HCT116 (cell line): ENCODE data around the gene DGKG. TPM values are rescaled to one million over a fixed set of nuclear protein-coding genes. Genes with fewer than 3 reads are reported as not detected.

Experiments
- ATAC-seq: fragments of 200-7000 bp; cut with Tn5 transposase; 2 replicates; pipeline ENCODE4 v1.9.1; 2020; ENCODE audit warnings: mild to moderate bottlenecking, moderate library complexity
- BruUV-seq: library from RNA; stranded (reverse); fragments of 400-500 nt; replicated peaks from 2 replicates; lab custom pipeline; 2021; lab: Mats Ljungman, UMichigan
- CTCF ChIA-PET: fragments of 300-600 bp; sonication (Branson Sonifier 250); formaldehyde crosslinking; loops from one replicate; lab custom pipeline; 2021; ENCODE audit warnings: antibody characterized with exemption; lab: Charles Lee
- POLR2A ChIA-PET: fragments of 300-600, 350-600 bp; sonication (Branson Sonifier 250); formaldehyde crosslinking; loops from one replicate; lab custom pipeline; 2021; ENCODE audit warnings: antibody characterized with exemption; lab: Charles Lee
- RAD21 ChIA-PET, 2 experiments: fragments of 300-600 bp; sonication (Branson Sonifier 250); formaldehyde crosslinking; loops; one replicate each; lab custom pipeline; 2023; ENCODE audit warnings: low total read pairs in 2 of 2; ENCODE audit not compliant: uncharacterized antibody in 2 of 2, unreplicated experiment in 2 of 2, low non-redundant PET in 1 of 2; lab: Charles Lee
- DNase-seq: peaks from one replicate; pipeline ENCODE4 v3.0.0-alpha.2; 2010; ENCODE audit warnings: low read depth, low spot score
- H2AFZ ChIP-seq: fragments of 200-600 bp; shearing (Covaris generic), sonication (generic); 2 replicates; pipeline ENCODE4 v1.6.1; 2017; ENCODE audit warnings: low read depth, mixed run types, mixed read lengths, antibody characterized with exemption, low read length; ENCODE audit not compliant: poor library complexity, severe bottlenecking
- H3K27ac ChIP-seq: 2 replicates; pipeline ENCODE4 v1.5.1; 2012; ENCODE audit warnings: low read depth, low read length
- H3K27me3 ChIP-seq: fragments of 200-600 bp; sonication (generic); 2 replicates; pipeline ENCODE4 v1.6.1; 2016; ENCODE audit warnings: mixed run types, low read length, mixed read lengths; ENCODE audit not compliant: insufficient read depth
- H3K36me3 ChIP-seq, 2 experiments: fragments of 200-500 bp in 1 of 2; fragments of 200-600 bp in 1 of 2; sonication (Bioruptor generic) in 1 of 2; sonication (generic) in 1 of 2; 2 replicates each; pipeline versions ENCODE4 v1.5.1 to v1.6.1; 2014 to 2016; ENCODE audit warnings: low read length in 2 of 2, inconsistent platforms in 1 of 2, mixed read lengths in 1 of 2, mixed run types in 1 of 2; ENCODE audit not compliant: insufficient read depth in 2 of 2, control insufficient read depth in 1 of 2
- H3K4me1 ChIP-seq, 2 experiments: fragments of 200-600 bp in 1 of 2; sonication (generic) in 1 of 2; 2 replicates each; pipeline versions ENCODE4 v1.5.1 to v1.6.1; 2012 to 2017; ENCODE audit warnings: low read length in 2 of 2, inconsistent platforms in 1 of 2, mild to moderate bottlenecking in 1 of 2, mixed read lengths in 1 of 2, mixed run types in 1 of 2, moderate library complexity in 1 of 2; ENCODE audit not compliant: insufficient read depth in 2 of 2, control insufficient read depth in 1 of 2
- H3K4me2 ChIP-seq: fragments of 200-600 bp; sonication (generic); 2 replicates; pipeline ENCODE4 v1.6.1; 2017; ENCODE audit warnings: mixed run types, low read length, mixed read lengths
- H3K4me3 ChIP-seq, 2 experiments: fragments of 200-600 bp in 1 of 2; sonication (generic) in 1 of 2; replicated peaks in 1 of 2; 2 replicates each; pipeline ENCODE4 v1.5.1; 2011 to 2016; ENCODE audit warnings: low read length in 2 of 2, control low read depth in 1 of 2, low read depth in 1 of 2, mild to moderate bottlenecking in 1 of 2, mixed read lengths in 1 of 2, mixed run types in 1 of 2
- H3K79me2 ChIP-seq: fragments of 200-600 bp; sonication (generic); 2 replicates; pipeline ENCODE4 v1.6.1; 2017; ENCODE audit warnings: mild to moderate bottlenecking, mixed run types, low read length, moderate library complexity, mixed read lengths; ENCODE audit not compliant: insufficient read depth
- H3K9ac ChIP-seq: fragments of 200-600 bp; sonication (generic); 2 replicates; pipeline ENCODE4 v1.6.1; 2016; ENCODE audit warnings: low read length, mixed read lengths
- H3K9me2 ChIP-seq: fragments of 200-600 bp; sonication (generic), shearing (Covaris generic); 2 replicates; pipeline ENCODE4 v1.6.1; 2017; ENCODE audit warnings: mixed run types, mild to moderate bottlenecking, moderate library complexity; ENCODE audit not compliant: insufficient read depth
- H3K9me3 ChIP-seq, 2 experiments: fragments of 200-500 bp in 1 of 2; fragments of 200-600 bp in 1 of 2; sonication (Bioruptor generic) in 1 of 2; sonication (generic) in 1 of 2; 2 replicates each; pipeline ENCODE4 v1.6.1; 2014 to 2017; ENCODE audit warnings: low read length in 2 of 2, mixed read lengths in 2 of 2, inconsistent platforms in 1 of 2, low read depth in 1 of 2, mild to moderate bottlenecking in 1 of 2, mixed run types in 1 of 2, moderate library complexity in 1 of 2; ENCODE audit not compliant: control insufficient read depth in 1 of 2, insufficient read depth in 1 of 2
- H4K20me1 ChIP-seq: fragments of 200-600 bp; sonication (generic), shearing (Covaris generic); 2 replicates; pipeline ENCODE4 v1.6.1; 2017; ENCODE audit warnings: mixed run types, mild to moderate bottlenecking, moderate library complexity; ENCODE audit not compliant: insufficient read depth
- CBX3 ChIP-seq: IDR thresholded peaks from 2 replicates; pipeline ENCODE4 v1.6.1; 2012; ENCODE audit warnings: low read depth
- EZH2 ChIP-seq: fragments of 200-600 bp; sonication (generic); IDR thresholded peaks from 2 replicates; pipeline ENCODE4 v1.6.1; 2017; ENCODE audit warnings: antibody characterized with exemption, mixed run types
- JUND ChIP-seq: IDR thresholded peaks from 2 replicates; pipeline ENCODE4 v1.6.1; 2012
- ZFX ChIP-seq: fragments of 450-650 bp; IDR thresholded peaks from 2 replicates; pipeline ENCODE4 v1.6.1; 2017
- intact Hi-C: fragments of 100-400 bp; cut with micrococcal nuclease; formaldehyde crosslinking; loops from 2 replicates; pipeline ENCODE4 v1.10.0; 2022
- total RNA-seq: library from RNA; stranded (reverse); gene quantifications from one replicate; pipeline ENCODE4 v1.2.1, GENCODE V29; 2021; ENCODE audit not compliant: unreplicated experiment

The DGKG gene
- total RNA-seq, 1 experiment from 2014 or later: 4.8 TPM

DNA sequence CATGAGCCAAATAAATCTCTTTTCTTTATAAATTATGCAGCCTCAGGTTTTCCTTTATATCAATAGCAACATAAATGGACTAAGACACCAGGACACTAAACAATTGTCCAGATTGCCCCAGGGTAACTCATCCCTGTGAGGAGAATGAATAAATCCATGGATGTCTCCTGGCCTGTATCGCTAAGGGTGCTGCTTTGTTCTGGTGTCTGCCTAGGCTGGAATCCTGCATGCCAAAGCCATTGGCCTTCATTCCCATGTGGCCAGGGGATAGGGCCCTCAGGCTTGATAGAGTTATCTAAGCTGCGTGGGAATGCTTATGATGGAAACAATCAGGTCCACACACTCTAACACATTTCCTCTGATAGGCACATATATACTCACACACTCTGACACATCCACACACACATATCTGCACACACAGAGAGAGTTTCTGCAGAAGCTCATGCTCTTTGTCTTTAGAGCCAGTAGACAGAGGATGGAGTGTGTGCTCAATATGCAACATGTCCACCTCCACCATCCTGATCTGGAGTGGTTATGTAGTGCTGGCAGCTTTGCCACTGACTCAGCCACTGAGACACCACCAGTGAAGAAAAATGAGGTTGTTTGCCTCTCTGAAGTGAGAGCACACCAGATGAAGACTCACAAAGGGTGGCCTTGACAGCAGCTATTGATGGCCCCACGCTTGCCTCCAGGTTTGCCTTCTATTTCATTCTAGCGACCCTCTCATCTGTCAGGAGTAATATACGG lies 24.0 kb upstream of the DGKG start (continued):
- TF ChIP-seq CBX3 (no peak), ZFX (no peak)

DNA sequence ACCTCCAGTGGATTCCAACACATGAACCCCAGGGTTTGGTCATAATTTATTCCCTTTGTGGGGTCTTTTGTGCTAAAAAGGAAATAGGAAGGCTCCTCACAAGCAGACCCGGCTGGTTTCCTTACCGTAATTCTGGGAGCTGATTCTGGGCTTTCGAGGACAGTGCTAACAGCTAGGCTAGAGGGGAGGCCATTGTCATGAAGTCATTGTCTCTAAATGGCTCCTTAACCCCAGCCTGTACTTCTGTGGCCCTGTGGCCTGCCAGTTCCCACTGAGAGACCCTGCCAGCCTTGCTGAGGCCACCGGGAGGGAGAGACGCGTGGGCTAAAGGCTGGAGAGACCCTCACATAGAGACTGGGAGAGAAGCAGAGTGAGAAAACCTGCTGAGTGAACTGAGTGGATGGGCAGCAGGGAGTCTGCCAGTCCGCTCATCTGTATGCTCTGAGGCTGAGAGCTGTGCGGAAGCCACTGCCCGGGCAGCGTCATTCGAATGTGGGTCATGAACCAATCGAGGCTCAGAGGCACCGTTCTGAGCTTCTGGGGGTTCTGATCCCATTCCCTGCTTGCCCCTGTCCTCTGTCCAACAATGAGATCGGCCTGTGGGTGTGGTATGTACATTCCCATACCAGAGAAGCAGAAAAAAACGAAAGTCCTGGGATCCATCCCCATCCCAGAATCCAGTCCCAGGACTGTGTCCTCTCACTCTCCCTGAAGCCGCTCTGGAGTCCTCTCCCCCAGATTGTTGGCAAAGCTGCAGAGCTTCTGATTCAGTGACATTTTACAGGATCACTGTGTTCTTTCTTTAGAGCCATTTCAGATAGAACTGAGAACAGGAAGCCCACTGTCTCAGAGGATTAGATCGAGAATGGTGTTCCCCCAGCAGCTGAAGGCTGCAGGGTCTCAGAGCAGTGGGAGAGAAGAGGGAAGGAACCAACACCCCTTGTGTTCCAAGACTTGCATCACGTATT lies 21.3 kb upstream of the DGKG start:
- Histone ChIP-seq H3K9me3 (no peaks in the 10 kb centered on the region), H2AFZ (no peak overlapping the region), H3K27me3 (0 out of 2 replicates have a peak, but pooled peaks cover 3% of the 10 kb centered on the region), H3K36me3 (no peaks in the 10 kb centered on the region), H4K20me1 (no peaks in the 10 kb centered on the region), H3K79me2 (no peaks in the 10 kb centered on the region), H3K27ac (no peak overlapping the region), H3K4me1 (no peaks in the 10 kb centered on the region), H3K4me3 (no peak overlapping the region), H3K9me2 (no peaks in the 10 kb centered on the region), H3K4me2 (no peak overlapping the region), H3K9ac (no peak overlapping the region)
- no peak for ATAC-seq
- DNase-seq: no peak
- intact Hi-C loops: no loop called here
- BruUV-seq: no TSS peak
- ChIA-PET CTCF (no interaction called here), RAD21 (no interaction called here), POLR2A (no interaction called here)
- no peak for TF ChIP-seq JUND
- TF ChIP-seq EZH2: no peak
- no peak for TF ChIP-seq CBX3
- TF ChIP-seq ZFX: no peak
